OCI-LY7 (cell line): ENCODE measurements around the gene KIRREL3. TPM values are rescaled to one million over a fixed set of nuclear protein-coding genes. Genes with fewer than 3 reads are reported as not detected.

Experiments
- BruUV-seq: library from RNA; stranded (reverse); fragments of 400-500 nt; replicated peaks from 2 replicates; lab custom pipeline; 2021; lab: Mats Ljungman, UMichigan
- CTCF ChIA-PET: fragments of 300-600 bp; sonication (Branson Sonifier 250); formaldehyde crosslinking; loops from one replicate; lab custom pipeline; 2022; ENCODE audit warnings: antibody characterized with exemption; ENCODE audit not compliant: unreplicated experiment; lab: Charles Lee
- POLR2A ChIA-PET: fragments of 300-600 bp; sonication (Branson Sonifier 250); formaldehyde crosslinking; loops from one replicate; lab custom pipeline; 2022; ENCODE audit warnings: antibody characterized with exemption; lab: Charles Lee
- DNase-seq: peaks from one replicate; pipeline ENCODE4 v3.0.0-alpha.2; 2015; ENCODE audit warnings: low spot score
- H2AFZ ChIP-seq: fragments of 200-600 bp; sonication (generic), shearing (Covaris generic); 2 replicates; pipeline ENCODE4 v1.6.1; 2014; ENCODE audit warnings: mild to moderate bottlenecking, antibody characterized with exemption, low read length, moderate library complexity
- H3K27ac ChIP-seq: fragments of 200-600 bp; sonication (generic); 2 replicates; pipeline ENCODE4 v1.5.1; 2014; ENCODE audit warnings: mixed run types, low read depth, mild to moderate bottlenecking, moderate library complexity, low read length, inconsistent platforms; ENCODE audit not compliant: poor library complexity, severe bottlenecking
- H3K36me3 ChIP-seq: fragments of 200-600 bp; sonication (generic); 2 replicates; pipeline ENCODE4 v1.6.1; 2014; ENCODE audit warnings: mild to moderate bottlenecking, antibody characterized with exemption, low read length, moderate library complexity, mixed read lengths; ENCODE audit not compliant: insufficient read depth
- H3K4me1 ChIP-seq: fragments of 200-600 bp; sonication (generic); 2 replicates; pipeline ENCODE4 v1.5.1; 2014; ENCODE audit warnings: mild to moderate bottlenecking, low read length; ENCODE audit not compliant: insufficient read depth, poor library complexity, severe bottlenecking
- H3K4me2 ChIP-seq: fragments of 200-600 bp; sonication (generic); 2 replicates; pipeline ENCODE4 v1.6.1; 2014; ENCODE audit warnings: mild to moderate bottlenecking, low read length
- H3K4me3 ChIP-seq: fragments of 200-600 bp; sonication (generic); 2 replicates; pipeline ENCODE4 v1.5.1; 2014; ENCODE audit warnings: mild to moderate bottlenecking, low read depth, low read length; ENCODE audit not compliant: poor library complexity, severe bottlenecking
- H3K79me2 ChIP-seq: fragments of 200-600 bp; sonication (generic); 2 replicates; pipeline ENCODE4 v1.6.1; 2016; ENCODE audit warnings: low read depth, mild to moderate bottlenecking, low read length, moderate library complexity, mixed read lengths; ENCODE audit not compliant: insufficient read depth
- H3K9me2 ChIP-seq: fragments of 200-600 bp; sonication (generic); 2 replicates; pipeline ENCODE4 v1.6.1; 2016; ENCODE audit warnings: mild to moderate bottlenecking, low read length, mixed read lengths; ENCODE audit not compliant: insufficient read depth
- H3K9me3 ChIP-seq: fragments of 200-600 bp; sonication (generic); 2 replicates; pipeline ENCODE4 v1.6.1; 2014; ENCODE audit warnings: mild to moderate bottlenecking, mixed run types, low read length, mixed read lengths
- H4K20me1 ChIP-seq: fragments of 200-600 bp; sonication (generic); 2 replicates; pipeline ENCODE4 v1.6.1; 2014; ENCODE audit warnings: mild to moderate bottlenecking, antibody characterized with exemption, low read length, moderate library complexity, mixed read lengths; ENCODE audit not compliant: insufficient read depth
- EZH2phosphoT487 ChIP-seq: fragments of 200-600 bp; sonication (generic); IDR thresholded peaks from 2 replicates; pipeline ENCODE4 v1.6.1; 2018; ENCODE audit warnings: low read depth, borderline replicate concordance, mild to moderate bottlenecking, mixed run types, antibody characterized with exemption, low read length, moderate library complexity, mixed read lengths
- intact Hi-C: fragments of 100-400 bp; cut with micrococcal nuclease; formaldehyde crosslinking; loops from one replicate; pipeline ENCODE4 v1.10.0; 2022; ENCODE audit not compliant: unreplicated experiment
- total RNA-seq, 2 experiments: library from RNA; depleted of rRNA in 1 of 2; stranded (reverse); fragments of >200 nt in 1 of 2; shearing (Covaris generic) in 1 of 2; gene quantifications; 2 replicates each; pipeline ENCODE4 v1.2.3, GENCODE V29; 2014 to 2022
- TF ChIP-seq, protein P1 (sequence below): fragments of 200-600 bp; sonication (generic); conservative IDR thresholded peaks from 2 replicates; pipeline ENCODE4 v1.5.1; 2014; ENCODE audit warnings: mild to moderate bottlenecking, antibody characterized with exemption, low read length, moderate library complexity, mixed read lengths

The KIRREL3 gene
- total RNA-seq, 2 experiments from 2014 or later: not detected

DNA sequence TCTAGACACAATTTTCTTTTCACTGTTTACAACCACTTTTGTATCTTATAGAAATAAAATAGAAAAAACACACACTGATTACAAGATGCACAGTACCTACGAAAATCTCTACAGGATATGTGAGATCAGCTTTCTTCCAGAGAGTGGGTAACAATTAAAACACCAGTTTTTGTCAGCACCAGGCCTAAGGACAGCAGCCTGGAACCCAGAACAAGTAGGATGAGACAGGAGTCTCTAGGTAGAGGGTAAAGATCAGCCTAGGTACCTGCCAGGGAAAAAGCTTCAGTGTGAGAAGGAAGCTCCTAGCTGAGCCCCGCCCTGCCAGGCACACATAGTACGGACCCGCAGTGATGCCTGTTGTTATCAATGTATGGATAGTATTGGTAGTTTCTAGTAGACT lies 61.9 kb downstream of the KIRREL3 start:
- CTCF ChIA-PET: no interaction called here
- POLR2A ChIA-PET: no interaction called here
- no peaks in the 10 kb centered on the region for H3K79me2 ChIP-seq
- H3K27ac ChIP-seq: no peak overlapping the region
- no peak overlapping the region for H3K4me3 ChIP-seq
- intact Hi-C loops: no loop called here
- no peaks in the 10 kb centered on the region for H3K4me1 ChIP-seq
- no peak overlapping the region for H2AFZ ChIP-seq
- BruUV-seq: no TSS peak
- no peak overlapping the region for H3K4me2 ChIP-seq
- H3K36me3 ChIP-seq: no peaks in the 10 kb centered on the region
- no peaks in the 10 kb centered on the region for H4K20me1 ChIP-seq
- DNase-seq: no peak
- 0 out of 2 replicates have a peak, but pooled peaks cover 3% of the 10 kb centered on the region for H3K9me3 ChIP-seq
- TF ChIP-seq, protein P1, sequence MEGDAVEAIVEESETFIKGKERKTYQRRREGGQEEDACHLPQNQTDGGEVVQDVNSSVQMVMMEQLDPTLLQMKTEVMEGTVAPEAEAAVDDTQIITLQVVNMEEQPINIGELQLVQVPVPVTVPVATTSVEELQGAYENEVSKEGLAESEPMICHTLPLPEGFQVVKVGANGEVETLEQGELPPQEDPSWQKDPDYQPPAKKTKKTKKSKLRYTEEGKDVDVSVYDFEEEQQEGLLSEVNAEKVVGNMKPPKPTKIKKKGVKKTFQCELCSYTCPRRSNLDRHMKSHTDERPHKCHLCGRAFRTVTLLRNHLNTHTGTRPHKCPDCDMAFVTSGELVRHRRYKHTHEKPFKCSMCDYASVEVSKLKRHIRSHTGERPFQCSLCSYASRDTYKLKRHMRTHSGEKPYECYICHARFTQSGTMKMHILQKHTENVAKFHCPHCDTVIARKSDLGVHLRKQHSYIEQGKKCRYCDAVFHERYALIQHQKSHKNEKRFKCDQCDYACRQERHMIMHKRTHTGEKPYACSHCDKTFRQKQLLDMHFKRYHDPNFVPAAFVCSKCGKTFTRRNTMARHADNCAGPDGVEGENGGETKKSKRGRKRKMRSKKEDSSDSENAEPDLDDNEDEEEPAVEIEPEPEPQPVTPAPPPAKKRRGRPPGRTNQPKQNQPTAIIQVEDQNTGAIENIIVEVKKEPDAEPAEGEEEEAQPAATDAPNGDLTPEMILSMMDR: no peak
- TF ChIP-seq EZH2phosphoT487: no peak
- H3K9me2 ChIP-seq: no peaks in the 10 kb centered on the region

DNA sequence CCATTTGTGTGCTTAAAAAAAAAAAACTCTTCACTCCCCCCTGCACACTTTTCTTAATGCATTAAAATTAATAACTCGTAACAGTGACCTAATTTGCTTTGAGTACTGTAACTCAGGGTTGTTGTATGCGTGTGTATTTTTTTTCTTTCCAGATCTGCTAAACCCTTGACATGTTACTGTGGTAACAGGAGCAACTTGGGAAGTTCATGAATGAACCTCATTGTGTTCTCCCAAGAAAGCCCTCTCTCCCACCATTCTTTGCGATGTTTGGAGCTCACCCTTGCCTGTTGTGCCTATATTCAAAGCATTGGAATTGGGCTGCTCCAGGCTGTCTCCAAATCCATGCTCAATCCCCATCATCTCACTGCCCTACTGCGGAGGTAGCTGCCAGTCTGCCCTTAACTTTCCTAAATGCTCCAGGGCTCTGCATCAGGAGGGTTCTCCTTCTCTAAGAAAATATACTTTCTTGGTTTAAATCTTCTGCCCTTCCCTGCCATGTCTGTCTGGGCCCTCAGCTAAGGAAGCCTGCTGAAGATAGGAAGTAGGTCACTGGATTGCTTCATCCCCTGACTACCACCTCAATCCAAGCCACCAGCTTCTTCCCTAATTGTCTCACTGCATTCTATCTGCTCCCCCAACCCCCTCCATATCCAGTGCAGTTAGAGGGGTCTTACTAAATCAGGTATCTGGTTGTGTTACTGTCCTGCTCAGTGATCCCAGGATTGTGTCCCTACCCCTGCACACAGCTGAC lies 70.3 kb downstream of the KIRREL3 start:
- no peak for DNase-seq
- H2AFZ ChIP-seq: no peak overlapping the region
- no peaks in the 10 kb centered on the region for H3K36me3 ChIP-seq
- no peaks in the 10 kb centered on the region for H3K79me2 ChIP-seq
- 0 out of 2 replicates have a peak, but pooled peaks cover 7% of the 10 kb centered on the region for H3K9me3 ChIP-seq
- no peak overlapping the region for H3K4me2 ChIP-seq
- POLR2A ChIA-PET: no interaction called here
- H3K27ac ChIP-seq: no peak overlapping the region
- no peak overlapping the region for H3K4me3 ChIP-seq
- H4K20me1 ChIP-seq: no peaks in the 10 kb centered on the region
- H3K9me2 ChIP-seq: no peaks in the 10 kb centered on the region
- intact Hi-C loops: no loop called here
- CTCF ChIA-PET: interaction anchor here (0.6 kb wide), 1 partner anchor 22 kb away, joined by 4 read pairs; no protein-coding TSS in a partner anchor
- TF ChIP-seq EZH2phosphoT487: no peak
- TF ChIP-seq, protein P1: no peak
- no peaks in the 10 kb centered on the region for H3K4me1 ChIP-seq
- no TSS peak for BruUV-seq
